Tibial nerve (tissue), 4 donors: ENCODE measurements around the gene FAM229B.

Experiments
- EP300 ChIP-seq, 2 donors: sonication (generic); formaldehyde crosslinking; IDR thresholded peaks; one replicate each; pipeline ENCODE4 v1.6.1; 2017; ENCODE audit warnings: antibody characterized with exemption in 2 of 2, mild to moderate bottlenecking in 1 of 2
- TF ChIP-seq, protein P1 (sequence below), 5 experiments: fragments of 200-600 bp in 3 of 5; fragments of 450-650 bp in 2 of 5; sonication (generic) in 3 of 5; IDR thresholded peaks; one replicate each; pipeline ENCODE4 v1.5.1; 2016 to 2019; ENCODE audit warnings: antibody characterized with exemption in 5 of 5, mild to moderate bottlenecking in 3 of 5, moderate library complexity in 2 of 5

- TF ChIP-seq, protein P1, sequence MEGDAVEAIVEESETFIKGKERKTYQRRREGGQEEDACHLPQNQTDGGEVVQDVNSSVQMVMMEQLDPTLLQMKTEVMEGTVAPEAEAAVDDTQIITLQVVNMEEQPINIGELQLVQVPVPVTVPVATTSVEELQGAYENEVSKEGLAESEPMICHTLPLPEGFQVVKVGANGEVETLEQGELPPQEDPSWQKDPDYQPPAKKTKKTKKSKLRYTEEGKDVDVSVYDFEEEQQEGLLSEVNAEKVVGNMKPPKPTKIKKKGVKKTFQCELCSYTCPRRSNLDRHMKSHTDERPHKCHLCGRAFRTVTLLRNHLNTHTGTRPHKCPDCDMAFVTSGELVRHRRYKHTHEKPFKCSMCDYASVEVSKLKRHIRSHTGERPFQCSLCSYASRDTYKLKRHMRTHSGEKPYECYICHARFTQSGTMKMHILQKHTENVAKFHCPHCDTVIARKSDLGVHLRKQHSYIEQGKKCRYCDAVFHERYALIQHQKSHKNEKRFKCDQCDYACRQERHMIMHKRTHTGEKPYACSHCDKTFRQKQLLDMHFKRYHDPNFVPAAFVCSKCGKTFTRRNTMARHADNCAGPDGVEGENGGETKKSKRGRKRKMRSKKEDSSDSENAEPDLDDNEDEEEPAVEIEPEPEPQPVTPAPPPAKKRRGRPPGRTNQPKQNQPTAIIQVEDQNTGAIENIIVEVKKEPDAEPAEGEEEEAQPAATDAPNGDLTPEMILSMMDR (IDR thresholded peaks at IDR 0.05): no peak
- no peak for TF ChIP-seq EP300 (IDR thresholded peaks at IDR 0.05)
Observed at GRCh38 chr6:112054001-112054400, 33.4 kb upstream of the FAM229B start, which contains the start of gene CCN6.
